HepG2 (cell line): ENCODE measurements around the gene RABEPK. TPM values are rescaled to one million over a fixed set of nuclear protein-coding genes. Genes with fewer than 3 reads are reported as not detected.
A peak's percentile ranks its signal among the peaks of the same experiment; 100 is the strongest.

ENCODE experiments used
- AKAP8 ChIP-seq: sonication (generic); formaldehyde crosslinking; IDR thresholded peaks from 2 replicates; pipeline ENCODE4 v1.5.1; 2020; ENCODE audit warnings: mild to moderate bottlenecking, missing genetic modification reagents
- ARNT2 ChIP-seq: sonication (generic); formaldehyde crosslinking; IDR thresholded peaks from 2 replicates; pipeline ENCODE4 v1.8.0; 2022; ENCODE audit warnings: mild to moderate bottlenecking, low read depth, missing genetic modification reagents, moderate library complexity
- ELF1 ChIP-seq: sonication (generic); formaldehyde crosslinking; IDR thresholded peaks from 2 replicates; pipeline ENCODE4 v1.4.0; 2020; ENCODE audit warnings: missing genetic modification reagents
- HIVEP1 ChIP-seq: sonication (generic); formaldehyde crosslinking; IDR thresholded peaks from 2 replicates; pipeline ENCODE4 v1.4.0; 2020; ENCODE audit warnings: mild to moderate bottlenecking, missing genetic modification reagents
- NCOR1 ChIP-seq: fragments of 200-600 bp; sonication (generic); IDR thresholded peaks from 2 replicates; pipeline ENCODE4 v1.7.0; 2017; ENCODE audit warnings: antibody characterized with exemption, low read length, borderline replicate concordance
- NFE2L2 ChIP-seq: fragments of 150-350 bp; IDR thresholded peaks from 2 replicates; pipeline ENCODE4 v1.6.1; 2014; ENCODE audit warnings: low read length
- NFIB ChIP-seq: sonication (generic); formaldehyde crosslinking; IDR thresholded peaks from 2 replicates; pipeline ENCODE4 v1.9.0; 2021; ENCODE audit warnings: missing genetic modification reagents, mild to moderate bottlenecking, borderline replicate concordance
- NONO ChIP-seq, 2 experiments: fragments of 450-650 bp in 1 of 2; sonication (generic) in 1 of 2; formaldehyde crosslinking in 1 of 2; IDR thresholded peaks in 1 of 2; conservative IDR thresholded peaks in 1 of 2; 2 replicates each; pipeline versions ENCODE4 v1.6.1 to v1.8.0; 2017 to 2022; ENCODE audit warnings: mild to moderate bottlenecking in 1 of 2, missing genetic modification reagents in 1 of 2, moderate library complexity in 1 of 2
- REXO4 ChIP-seq: sonication (generic); formaldehyde crosslinking; IDR thresholded peaks from 2 replicates; pipeline ENCODE4 v1.8.0; 2022; ENCODE audit warnings: missing genetic modification reagents, mild to moderate bottlenecking, borderline replicate concordance
- RNF219 ChIP-seq: sonication (generic); formaldehyde crosslinking; IDR thresholded peaks from 2 replicates; pipeline ENCODE4 v1.5.0; 2020; ENCODE audit warnings: mild to moderate bottlenecking, missing genetic modification reagents
- SALL1 ChIP-seq: sonication (generic); formaldehyde crosslinking; IDR thresholded peaks from 2 replicates; pipeline ENCODE4 v1.8.0; 2022; ENCODE audit warnings: mild to moderate bottlenecking, missing genetic modification reagents
- TRAFD1 ChIP-seq: sonication (generic); formaldehyde crosslinking; IDR thresholded peaks from 2 replicates; pipeline ENCODE4 v1.5.1; 2020; ENCODE audit warnings: missing genetic modification reagents, mild to moderate bottlenecking, borderline replicate concordance
- U2AF1 ChIP-seq: fragments of 200-400 bp; formaldehyde crosslinking; optimal IDR thresholded peaks from 2 replicates; pipeline ENCODE3; 2017; ENCODE audit warnings: mild to moderate bottlenecking, low read depth, low read length
- ZNF407 ChIP-seq: sonication (generic); formaldehyde crosslinking; IDR thresholded peaks from one replicate; pipeline ENCODE4 v1.5.1; 2020; ENCODE audit warnings: mild to moderate bottlenecking, missing genetic modification reagents; ENCODE audit errors: not compliant biosample characterization
- ZNF558 ChIP-seq: sonication (generic); formaldehyde crosslinking; IDR thresholded peaks from 2 replicates; pipeline ENCODE4 v1.9.0; 2022; ENCODE audit warnings: mild to moderate bottlenecking, missing genetic modification reagents, borderline replicate concordance
- ZNF572 ChIP-seq: sonication (generic); formaldehyde crosslinking; IDR thresholded peaks from 2 replicates; pipeline ENCODE4 v1.5.1; 2020; ENCODE audit warnings: mild to moderate bottlenecking, missing genetic modification reagents
- polyA plus RNA-seq, 8 experiments: library from polyadenylated mRNA; depleted of rRNA in 3 of 8; stranded (reverse) in 7 of 8; unstranded in 1 of 8; fragments of >200 nt; fragmentation: Illumina TruSeq in 4 of 8; extraction: Trizol in 4 of 8; gene quantifications; 2 replicates each; pipeline versions ENCODE4 v1.2.1 to v1.2.3, GENCODE V29; 2011 to 2016; ENCODE audit warnings: low read depth in 4 of 8, missing spikeins in 1 of 8, mixed read lengths in 1 of 8; ENCODE audit not compliant: insufficient read depth in 1 of 8
- total RNA-seq, 5 experiments: library from RNA; depleted of rRNA; stranded (reverse); fragments of >200 nt; fragmentation: Illumina TruSeq; extraction: Trizol; gene quantifications; 2 replicates each; pipeline ENCODE4 v1.2.3, GENCODE V29; 2016; ENCODE audit warnings: low read depth in 1 of 5

The RABEPK gene
- total and polyA plus RNA-seq, 2 of the 13 experiments (the other 11 are each of a cell fraction or from before 2014, with no cell fraction given), result 75.5 to 90.0 TPM

- TF ChIP-seq ZNF407 (CRISPR knock-in tag) (peak; percentile 54), ZNF558 (peak; percentile 85; the same call in 1 of the 2 replicates), ZNF572 (CRISPR knock-in tag) (no peak), NCOR1 (peak; percentile 86; the same call in 1 of the 2 replicates), AKAP8 (CRISPR knock-in tag) (no peak), HIVEP1 (CRISPR knock-in tag) (peak; percentile 52; the same call in 1 of the 2 replicates), TRAFD1 (0 out of 2 replicates have a peak, but pooled peaks have one; percentile 80), NONO (IDR thresholded peaks at IDR 0.05) (no peak), NONO (CRISPR knock-in tag; conservative IDR thresholded peaks at IDR 0.05) (peak; percentile 63; the same call in 1 of the 2 replicates), REXO4 (no peak), ELF1 (peak; percentile 99), SALL1 (CRISPR knock-in tag) (peak; percentile 83), ARNT2 (peak; percentile 55; the same call in 1 of the 2 replicates), U2AF1 (peak; percentile 22), NFE2L2 (no peak), RNF219 (0 out of 2 replicates have a peak, but pooled peaks have one; percentile 64), NFIB (CRISPR knock-in tag) (no peak)
Observed at GRCh38 chr9:125200216-125201047, at the start of gene RABEPK (continued).
